GM12878 (cell line): Measurements from ENCODE around the gene ZBTB44. TPM values are rescaled to one million over a fixed set of nuclear protein-coding genes. Genes with fewer than 3 reads are reported as not detected.

ENCODE experiments used
- ATF7 ChIP-seq: fragments of 450-650 bp; IDR thresholded peaks from 2 replicates; pipeline ENCODE4 v1.6.1; 2016; ENCODE audit warnings: low read depth, mild to moderate bottlenecking
- NFYB ChIP-seq: IDR thresholded peaks from 2 replicates; pipeline ENCODE4 v1.6.1; 2011; ENCODE audit warnings: low read depth, mild to moderate bottlenecking, low read length, improper control_type of control experiment, moderate library complexity; ENCODE audit not compliant: insufficient read depth
- RCOR1 ChIP-seq: conservative IDR thresholded peaks from 2 replicates; pipeline ENCODE4 v1.6.1; 2012; ENCODE audit warnings: low read depth, low read length, improper control_type of control experiment
- SUPT20H ChIP-seq: IDR thresholded peaks from 2 replicates; pipeline ENCODE4 v1.6.1; 2011; ENCODE audit warnings: low read depth, mild to moderate bottlenecking, low read length, moderate library complexity, borderline replicate concordance; ENCODE audit not compliant: control insufficient read depth
- TCF3 ChIP-seq: IDR thresholded peaks from 2 replicates; pipeline ENCODE4 v1.6.1; 2012; ENCODE audit warnings: low read depth, mild to moderate bottlenecking, low read length, borderline replicate concordance; ENCODE audit not compliant: insufficient read depth
- WRNIP1 ChIP-seq: IDR thresholded peaks from 2 replicates; pipeline ENCODE4 v1.6.1; 2011; ENCODE audit warnings: low read depth, low read length, improper control_type of control experiment, borderline replicate concordance
- YBX1 ChIP-seq: fragments of 450-650 bp; IDR thresholded peaks from 2 replicates; pipeline ENCODE4 v1.6.1; 2016; ENCODE audit warnings: antibody characterized with exemption
- YY1 ChIP-seq: IDR thresholded peaks from 2 replicates; pipeline ENCODE4 v1.6.1; 2011; ENCODE audit warnings: low read depth, mild to moderate bottlenecking, low read length
- ZNF217 ChIP-seq: fragments of 450-650 bp; IDR thresholded peaks from 2 replicates; pipeline ENCODE4 v1.6.1; 2017; ENCODE audit warnings: antibody characterized with exemption, mild to moderate bottlenecking
- polyA plus RNA-seq, 11 experiments: library from polyadenylated mRNA; depleted of rRNA in 4 of 11; unstranded in 6 of 11; stranded (reverse) in 5 of 11; fragments of >200 nt; fragmentation: Nextera tagmentation in 4 of 11; fragmentation: Illumina TruSeq in 1 of 11; extraction: Ambion mirVana in 4 of 11; extraction: Trizol in 1 of 11; gene quantifications; 1 replicate in 1 of 11; 2 replicates in 10 of 11; pipeline versions ENCODE4 v1.2.1 to v1.2.3, GENCODE V29; 2011 to 2016; ENCODE audit warnings: inconsistent platforms in 2 of 11, missing spikeins in 2 of 11, low read depth in 1 of 11
- total RNA-seq, 4 experiments: library from RNA; depleted of rRNA in 3 of 4; stranded (reverse); fragments of >200 nt in 3 of 4; fragmentation: Illumina TruSeq in 1 of 4; extraction: Trizol in 1 of 4; gene quantifications; 2 replicates each; pipeline versions ENCODE4 v1.2.1 to v1.2.3, GENCODE V29; 2013 to 2021
- TF ChIP-seq, protein P1 (sequence below): fragments of 450-650 bp; IDR thresholded peaks from 2 replicates; pipeline ENCODE4 v1.6.1; 2017; ENCODE audit warnings: mild to moderate bottlenecking
- TF ChIP-seq, protein P2 (sequence below): fragments of 450-650 bp; formaldehyde crosslinking; IDR thresholded peaks from 2 replicates; pipeline ENCODE4 v1.5.0; 2022; ENCODE audit warnings: mild to moderate bottlenecking, missing genetic modification characterization
- TF ChIP-seq, protein P3 (sequence below): fragments of 450-650 bp; formaldehyde crosslinking; IDR thresholded peaks from 2 replicates; pipeline ENCODE4 v1.4.0; 2020; ENCODE audit warnings: mild to moderate bottlenecking, moderate library complexity
- TF ChIP-seq, protein P4 (sequence below): fragments of 450-650 bp; IDR thresholded peaks from 2 replicates; pipeline ENCODE4 v1.6.1; 2018; ENCODE audit warnings: borderline replicate concordance, mild to moderate bottlenecking; ENCODE audit not compliant: partially characterized antibody
- TF ChIP-seq, protein P5 (sequence below): IDR thresholded peaks from 2 replicates; pipeline ENCODE4 v1.6.1; 2012; ENCODE audit warnings: low read depth, low read length, improper control_type of control experiment
- TF ChIP-seq, protein P6 (sequence below): fragments of 450-650 bp; IDR thresholded peaks from 2 replicates; pipeline ENCODE4 v1.6.1; 2016; ENCODE audit warnings: mild to moderate bottlenecking

ZBTB44 gene
- total and polyA plus RNA-seq, 10 of the 15 experiments (the other 5 are each of a cell fraction or from before 2014, with no cell fraction given), result 2.8 to 38.2 (median 12.2) TPM

DNA sequence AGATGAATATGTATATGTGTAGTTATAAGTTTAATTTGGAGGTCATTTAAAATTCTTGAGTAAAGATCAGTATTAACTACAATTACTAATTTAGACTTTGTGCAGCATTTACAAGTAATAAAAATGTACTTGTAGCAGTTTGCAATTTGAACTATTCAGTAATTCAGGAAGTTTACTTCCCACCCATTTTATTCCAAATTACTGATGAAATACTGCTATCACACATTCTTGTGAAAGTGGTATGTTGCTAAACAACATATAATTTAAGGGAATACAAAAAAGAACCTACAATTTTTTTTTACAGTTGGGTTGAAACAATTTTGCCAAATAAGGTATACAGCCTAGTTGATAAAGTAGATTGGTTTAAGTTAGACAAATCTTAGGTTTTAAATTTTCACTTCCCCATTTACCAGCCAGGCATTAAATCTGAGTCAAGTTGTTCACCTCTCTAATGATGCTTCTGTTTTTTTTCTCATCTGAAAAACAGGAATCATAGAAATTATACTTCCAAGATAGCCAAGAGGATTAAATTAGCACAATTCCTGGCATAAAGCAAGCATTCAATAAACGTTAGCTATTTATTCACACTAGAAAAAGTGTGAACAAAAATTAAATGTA is 45.3 kb downstream of the ZBTB44 start (continued):
- TF ChIP-seq, protein P1, sequence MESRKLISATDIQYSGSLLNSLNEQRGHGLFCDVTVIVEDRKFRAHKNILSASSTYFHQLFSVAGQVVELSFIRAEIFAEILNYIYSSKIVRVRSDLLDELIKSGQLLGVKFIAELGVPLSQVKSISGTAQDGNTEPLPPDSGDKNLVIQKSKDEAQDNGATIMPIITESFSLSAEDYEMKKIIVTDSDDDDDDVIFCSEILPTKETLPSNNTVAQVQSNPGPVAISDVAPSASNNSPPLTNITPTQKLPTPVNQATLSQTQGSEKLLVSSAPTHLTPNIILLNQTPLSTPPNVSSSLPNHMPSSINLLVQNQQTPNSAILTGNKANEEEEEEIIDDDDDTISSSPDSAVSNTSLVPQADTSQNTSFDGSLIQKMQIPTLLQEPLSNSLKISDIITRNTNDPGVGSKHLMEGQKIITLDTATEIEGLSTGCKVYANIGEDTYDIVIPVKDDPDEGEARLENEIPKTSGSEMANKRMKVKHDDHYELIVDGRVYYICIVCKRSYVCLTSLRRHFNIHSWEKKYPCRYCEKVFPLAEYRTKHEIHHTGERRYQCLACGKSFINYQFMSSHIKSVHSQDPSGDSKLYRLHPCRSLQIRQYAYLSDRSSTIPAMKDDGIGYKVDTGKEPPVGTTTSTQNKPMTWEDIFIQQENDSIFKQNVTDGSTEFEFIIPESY, result no peak
- TF ChIP-seq, protein P2, sequence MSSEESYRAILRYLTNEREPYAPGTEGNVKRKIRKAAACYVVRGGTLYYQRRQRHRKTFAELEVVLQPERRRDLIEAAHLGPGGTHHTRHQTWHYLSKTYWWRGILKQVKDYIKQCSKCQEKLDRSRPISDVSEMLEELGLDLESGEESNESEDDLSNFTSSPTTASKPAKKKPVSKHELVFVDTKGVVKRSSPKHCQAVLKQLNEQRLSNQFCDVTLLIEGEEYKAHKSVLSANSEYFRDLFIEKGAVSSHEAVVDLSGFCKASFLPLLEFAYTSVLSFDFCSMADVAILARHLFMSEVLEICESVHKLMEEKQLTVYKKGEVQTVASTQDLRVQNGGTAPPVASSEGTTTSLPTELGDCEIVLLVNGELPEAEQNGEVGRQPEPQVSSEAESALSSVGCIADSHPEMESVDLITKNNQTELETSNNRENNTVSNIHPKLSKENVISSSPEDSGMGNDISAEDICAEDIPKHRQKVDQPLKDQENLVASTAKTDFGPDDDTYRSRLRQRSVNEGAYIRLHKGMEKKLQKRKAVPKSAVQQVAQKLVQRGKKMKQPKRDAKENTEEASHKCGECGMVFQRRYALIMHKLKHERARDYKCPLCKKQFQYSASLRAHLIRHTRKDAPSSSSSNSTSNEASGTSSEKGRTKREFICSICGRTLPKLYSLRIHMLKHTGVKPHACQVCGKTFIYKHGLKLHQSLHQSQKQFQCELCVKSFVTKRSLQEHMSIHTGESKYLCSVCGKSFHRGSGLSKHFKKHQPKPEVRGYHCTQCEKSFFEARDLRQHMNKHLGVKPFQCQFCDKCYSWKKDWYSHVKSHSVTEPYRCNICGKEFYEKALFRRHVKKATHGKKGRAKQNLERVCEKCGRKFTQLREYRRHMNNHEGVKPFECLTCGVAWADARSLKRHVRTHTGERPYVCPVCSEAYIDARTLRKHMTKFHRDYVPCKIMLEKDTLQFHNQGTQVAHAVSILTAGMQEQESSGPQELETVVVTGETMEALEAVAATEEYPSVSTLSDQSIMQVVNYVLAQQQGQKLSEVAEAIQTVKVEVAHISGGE (CRISPR knock-in tag), result no peak
- TF ChIP-seq, protein P3, sequence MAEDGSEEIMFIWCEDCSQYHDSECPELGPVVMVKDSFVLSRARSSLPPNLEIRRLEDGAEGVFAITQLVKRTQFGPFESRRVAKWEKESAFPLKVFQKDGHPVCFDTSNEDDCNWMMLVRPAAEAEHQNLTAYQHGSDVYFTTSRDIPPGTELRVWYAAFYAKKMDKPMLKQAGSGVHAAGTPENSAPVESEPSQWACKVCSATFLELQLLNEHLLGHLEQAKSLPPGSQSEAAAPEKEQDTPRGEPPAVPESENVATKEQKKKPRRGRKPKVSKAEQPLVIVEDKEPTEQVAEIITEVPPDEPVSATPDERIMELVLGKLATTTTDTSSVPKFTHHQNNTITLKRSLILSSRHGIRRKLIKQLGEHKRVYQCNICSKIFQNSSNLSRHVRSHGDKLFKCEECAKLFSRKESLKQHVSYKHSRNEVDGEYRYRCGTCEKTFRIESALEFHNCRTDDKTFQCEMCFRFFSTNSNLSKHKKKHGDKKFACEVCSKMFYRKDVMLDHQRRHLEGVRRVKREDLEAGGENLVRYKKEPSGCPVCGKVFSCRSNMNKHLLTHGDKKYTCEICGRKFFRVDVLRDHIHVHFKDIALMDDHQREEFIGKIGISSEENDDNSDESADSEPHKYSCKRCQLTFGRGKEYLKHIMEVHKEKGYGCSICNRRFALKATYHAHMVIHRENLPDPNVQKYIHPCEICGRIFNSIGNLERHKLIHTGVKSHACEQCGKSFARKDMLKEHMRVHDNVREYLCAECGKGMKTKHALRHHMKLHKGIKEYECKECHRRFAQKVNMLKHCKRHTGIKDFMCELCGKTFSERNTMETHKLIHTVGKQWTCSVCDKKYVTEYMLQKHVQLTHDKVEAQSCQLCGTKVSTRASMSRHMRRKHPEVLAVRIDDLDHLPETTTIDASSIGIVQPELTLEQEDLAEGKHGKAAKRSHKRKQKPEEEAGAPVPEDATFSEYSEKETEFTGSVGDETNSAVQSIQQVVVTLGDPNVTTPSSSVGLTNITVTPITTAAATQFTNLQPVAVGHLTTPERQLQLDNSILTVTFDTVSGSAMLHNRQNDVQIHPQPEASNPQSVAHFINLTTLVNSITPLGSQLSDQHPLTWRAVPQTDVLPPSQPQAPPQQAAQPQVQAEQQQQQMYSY (CRISPR knock-in tag), result no peak
- no peak for TF ChIP-seq ATF7
- TF ChIP-seq, protein P4, sequence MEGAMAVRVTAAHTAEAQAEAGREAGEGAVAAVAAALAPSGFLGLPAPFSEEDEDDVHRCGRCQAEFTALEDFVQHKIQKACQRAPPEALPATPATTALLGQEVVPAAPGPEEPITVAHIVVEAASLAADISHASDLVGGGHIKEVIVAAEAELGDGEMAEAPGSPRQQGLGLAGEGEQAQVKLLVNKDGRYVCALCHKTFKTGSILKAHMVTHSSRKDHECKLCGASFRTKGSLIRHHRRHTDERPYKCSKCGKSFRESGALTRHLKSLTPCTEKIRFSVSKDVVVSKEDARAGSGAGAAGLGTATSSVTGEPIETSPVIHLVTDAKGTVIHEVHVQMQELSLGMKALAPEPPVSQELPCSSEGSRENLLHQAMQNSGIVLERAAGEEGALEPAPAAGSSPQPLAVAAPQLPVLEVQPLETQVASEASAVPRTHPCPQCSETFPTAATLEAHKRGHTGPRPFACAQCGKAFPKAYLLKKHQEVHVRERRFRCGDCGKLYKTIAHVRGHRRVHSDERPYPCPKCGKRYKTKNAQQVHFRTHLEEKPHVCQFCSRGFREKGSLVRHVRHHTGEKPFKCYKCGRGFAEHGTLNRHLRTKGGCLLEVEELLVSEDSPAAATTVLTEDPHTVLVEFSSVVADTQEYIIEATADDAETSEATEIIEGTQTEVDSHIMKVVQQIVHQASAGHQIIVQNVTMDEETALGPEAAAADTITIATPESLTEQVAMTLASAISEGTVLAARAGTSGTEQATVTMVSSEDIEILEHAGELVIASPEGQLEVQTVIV, result no peak
- TF ChIP-seq ZNF217, result no peak; the same call in 1 of the 2 replicates
- TF ChIP-seq, protein P5, sequence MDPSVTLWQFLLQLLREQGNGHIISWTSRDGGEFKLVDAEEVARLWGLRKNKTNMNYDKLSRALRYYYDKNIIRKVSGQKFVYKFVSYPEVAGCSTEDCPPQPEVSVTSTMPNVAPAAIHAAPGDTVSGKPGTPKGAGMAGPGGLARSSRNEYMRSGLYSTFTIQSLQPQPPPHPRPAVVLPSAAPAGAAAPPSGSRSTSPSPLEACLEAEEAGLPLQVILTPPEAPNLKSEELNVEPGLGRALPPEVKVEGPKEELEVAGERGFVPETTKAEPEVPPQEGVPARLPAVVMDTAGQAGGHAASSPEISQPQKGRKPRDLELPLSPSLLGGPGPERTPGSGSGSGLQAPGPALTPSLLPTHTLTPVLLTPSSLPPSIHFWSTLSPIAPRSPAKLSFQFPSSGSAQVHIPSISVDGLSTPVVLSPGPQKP, result no peak
- no peak for TF ChIP-seq RCOR1
- no peak for TF ChIP-seq TCF3
- no peak for TF ChIP-seq YY1
- TF ChIP-seq WRNIP1, result no peak
- no peak for TF ChIP-seq NFYB
- TF ChIP-seq SUPT20H, result no peak
- TF ChIP-seq, protein P6, sequence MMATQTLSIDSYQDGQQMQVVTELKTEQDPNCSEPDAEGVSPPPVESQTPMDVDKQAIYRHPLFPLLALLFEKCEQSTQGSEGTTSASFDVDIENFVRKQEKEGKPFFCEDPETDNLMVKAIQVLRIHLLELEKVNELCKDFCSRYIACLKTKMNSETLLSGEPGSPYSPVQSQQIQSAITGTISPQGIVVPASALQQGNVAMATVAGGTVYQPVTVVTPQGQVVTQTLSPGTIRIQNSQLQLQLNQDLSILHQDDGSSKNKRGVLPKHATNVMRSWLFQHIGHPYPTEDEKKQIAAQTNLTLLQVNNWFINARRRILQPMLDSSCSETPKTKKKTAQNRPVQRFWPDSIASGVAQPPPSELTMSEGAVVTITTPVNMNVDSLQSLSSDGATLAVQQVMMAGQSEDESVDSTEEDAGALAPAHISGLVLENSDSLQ, result no peak
- no peak for TF ChIP-seq YBX1
